Measurements from ENCODE around the gene ETS2. TPM values are rescaled to one million over a fixed set of nuclear protein-coding genes. Genes with fewer than 3 reads are reported as not detected.
A peak's percentile ranks its signal among the peaks of the same experiment; 100 is the strongest.

ETS2 gene
- total RNA-seq, 1 donor from 2014 or later = 22.4 TPM

DNA sequence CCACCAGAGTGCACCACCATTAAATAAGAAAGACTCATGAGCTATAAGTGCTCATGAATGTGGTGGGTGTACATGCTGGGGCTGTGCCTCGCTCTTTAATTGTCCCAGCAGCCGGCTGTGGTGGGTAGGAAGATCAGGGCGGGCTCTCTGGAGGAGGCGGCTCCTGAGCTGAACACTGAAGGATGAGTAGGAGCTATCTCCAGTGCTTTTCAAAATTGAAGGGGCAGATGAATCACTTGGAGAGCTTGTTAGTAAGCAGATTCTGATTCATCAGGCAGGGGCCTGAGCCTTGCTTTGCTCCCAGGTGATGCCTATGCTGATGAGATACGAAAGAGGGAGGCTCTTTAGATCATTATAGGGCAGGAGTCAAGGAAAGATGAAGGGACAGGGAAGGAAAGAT lies 54.1 kb downstream of the ETS2 start:
- TF ChIP-seq, protein P1, sequence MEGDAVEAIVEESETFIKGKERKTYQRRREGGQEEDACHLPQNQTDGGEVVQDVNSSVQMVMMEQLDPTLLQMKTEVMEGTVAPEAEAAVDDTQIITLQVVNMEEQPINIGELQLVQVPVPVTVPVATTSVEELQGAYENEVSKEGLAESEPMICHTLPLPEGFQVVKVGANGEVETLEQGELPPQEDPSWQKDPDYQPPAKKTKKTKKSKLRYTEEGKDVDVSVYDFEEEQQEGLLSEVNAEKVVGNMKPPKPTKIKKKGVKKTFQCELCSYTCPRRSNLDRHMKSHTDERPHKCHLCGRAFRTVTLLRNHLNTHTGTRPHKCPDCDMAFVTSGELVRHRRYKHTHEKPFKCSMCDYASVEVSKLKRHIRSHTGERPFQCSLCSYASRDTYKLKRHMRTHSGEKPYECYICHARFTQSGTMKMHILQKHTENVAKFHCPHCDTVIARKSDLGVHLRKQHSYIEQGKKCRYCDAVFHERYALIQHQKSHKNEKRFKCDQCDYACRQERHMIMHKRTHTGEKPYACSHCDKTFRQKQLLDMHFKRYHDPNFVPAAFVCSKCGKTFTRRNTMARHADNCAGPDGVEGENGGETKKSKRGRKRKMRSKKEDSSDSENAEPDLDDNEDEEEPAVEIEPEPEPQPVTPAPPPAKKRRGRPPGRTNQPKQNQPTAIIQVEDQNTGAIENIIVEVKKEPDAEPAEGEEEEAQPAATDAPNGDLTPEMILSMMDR (IDR thresholded peaks at IDR 0.05) = no peak
- TF ChIP-seq EZH2 (IDR thresholded peaks at IDR 0.05) (no peak), EZH2phosphoT487 (IDR thresholded peaks at IDR 0.05) (no peak)
- Mint-ChIP-seq H3K36me3 (no peaks in the 10 kb centered on the region), H3K4me1 (peaks cover 22% of the 10 kb centered on the region), H3K27me3 (ENCODE audit: insufficient read depth, low read depth) (no peaks in the 10 kb centered on the region), H3K4me3 (no peak overlapping the region), H3K27ac (peak overlapping the region; percentile 44), H3K9me3 (peaks cover 7% of the 10 kb centered on the region)
- Histone ChIP-seq H3K27me3 (no peaks in the 10 kb centered on the region), H2AFZ (replicated peaks) (no peak overlapping the region), H3K36me3 (no peaks in the 10 kb centered on the region), H3K4me3 (no peak overlapping the region), H3F3A (ENCODE audit: low read depth) (no peaks in the 10 kb centered on the region), H3K9ac (no peak overlapping the region), H3K4me2 (no peak overlapping the region), H3K27ac (no peak overlapping the region), H3K4me1 (no peaks in the 10 kb centered on the region), H4K20me1 (ENCODE audit: low read depth) (no peaks in the 10 kb centered on the region), H3K9me3 (ENCODE audit: low read depth) (no peaks in the 10 kb centered on the region), H3K79me2 (ENCODE audit: low read depth) (no peaks in the 10 kb centered on the region)
- no peak for DNase-seq (ENCODE audit: low spot score)

DNA sequence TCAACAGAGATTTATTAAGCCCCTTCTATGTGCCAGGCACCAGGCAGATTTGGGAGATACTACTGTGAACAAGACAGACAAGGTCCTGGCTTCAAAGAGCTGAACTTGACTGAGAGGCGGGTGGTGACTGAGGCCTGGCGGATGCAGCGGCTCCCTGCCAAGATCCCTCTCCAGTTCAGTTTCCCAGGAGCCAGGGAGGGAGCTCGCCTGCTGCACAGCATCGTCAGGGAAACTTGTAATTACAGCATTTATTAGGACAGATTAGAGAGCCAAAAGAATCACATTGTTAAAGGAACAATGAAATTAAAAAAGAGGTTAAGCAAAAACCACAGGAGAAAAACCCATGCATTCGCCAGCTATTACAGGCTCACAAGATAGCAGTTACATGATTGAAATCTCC lies 55.3 kb downstream of the ETS2 start:
- Histone ChIP-seq H3F3A (ENCODE audit: low read depth) (no peaks in the 10 kb centered on the region), H3K27ac (no peak overlapping the region), H3K4me2 (no peak overlapping the region), H2AFZ (replicated peaks) (no peak overlapping the region), H3K36me3 (no peaks in the 10 kb centered on the region), H3K27me3 (no peaks in the 10 kb centered on the region), H3K79me2 (ENCODE audit: low read depth) (no peaks in the 10 kb centered on the region), H3K9me3 (ENCODE audit: low read depth) (no peaks in the 10 kb centered on the region), H3K4me3 (no peak overlapping the region), H4K20me1 (ENCODE audit: low read depth) (no peaks in the 10 kb centered on the region), H3K9ac (no peak overlapping the region), H3K4me1 (peaks cover 6% of the 10 kb centered on the region)
- H3K9me3 Mint-ChIP-seq = peaks cover 7% of the 10 kb centered on the region
- peaks cover 30% of the 10 kb centered on the region for H3K4me1 Mint-ChIP-seq
- H3K27me3 Mint-ChIP-seq (ENCODE audit: insufficient read depth, low read depth) = peaks cover 2% of the 10 kb centered on the region
- TF ChIP-seq EZH2phosphoT487 (IDR thresholded peaks at IDR 0.05) (no peak), EZH2 (IDR thresholded peaks at IDR 0.05) (no peak)
- TF ChIP-seq, protein P1 (IDR thresholded peaks at IDR 0.05) = no peak
- H3K27ac Mint-ChIP-seq = no peak overlapping the region
- DNase-seq (ENCODE audit: low spot score) = no peak
- no peak overlapping the region for H3K4me3 Mint-ChIP-seq
- no peaks in the 10 kb centered on the region for H3K36me3 Mint-ChIP-seq

DNA sequence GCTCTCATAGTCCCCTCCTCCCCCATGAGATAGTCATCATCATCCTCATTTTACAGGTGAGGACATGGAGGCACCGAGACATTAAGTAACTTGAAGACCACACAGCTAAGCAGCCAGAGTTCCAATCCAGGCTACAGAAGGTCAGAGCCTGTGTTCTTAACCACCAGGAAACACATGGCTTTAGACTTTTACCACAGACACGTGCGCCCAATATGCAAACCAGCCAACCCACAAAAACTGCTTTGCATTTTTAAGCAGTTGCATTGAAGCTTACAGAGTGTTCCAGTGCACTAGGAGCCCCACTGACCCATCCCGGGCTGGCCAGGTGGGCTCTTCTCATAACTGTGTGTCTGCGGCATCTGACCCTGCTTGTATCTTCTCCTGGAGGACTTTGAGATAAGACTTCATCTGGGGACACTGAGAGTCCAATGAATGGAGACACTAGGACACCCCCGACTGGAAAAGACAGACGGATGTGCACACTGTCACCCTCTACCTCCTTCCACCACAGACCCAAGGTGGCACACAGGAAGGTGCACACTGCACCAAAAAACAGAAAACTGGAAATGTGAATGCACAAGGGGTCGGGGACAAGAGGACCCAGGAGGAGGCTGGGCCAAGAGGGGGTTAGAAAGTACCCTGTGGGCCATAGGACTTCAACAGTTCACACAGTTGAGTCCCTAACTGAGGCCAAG lies 56.4 kb downstream of the ETS2 start:
- Histone ChIP-seq H2AFZ (replicated peaks) (no peak overlapping the region), H3K9me3 (ENCODE audit: low read depth) (no peaks in the 10 kb centered on the region), H3K36me3 (no peaks in the 10 kb centered on the region), H3F3A (ENCODE audit: low read depth) (no peaks in the 10 kb centered on the region), H3K9ac (no peak overlapping the region), H3K27ac (no peak overlapping the region), H3K4me1 (peaks cover 6% of the 10 kb centered on the region), H3K4me2 (no peak overlapping the region), H4K20me1 (ENCODE audit: low read depth) (no peaks in the 10 kb centered on the region), H3K79me2 (ENCODE audit: low read depth) (no peaks in the 10 kb centered on the region), H3K4me3 (no peak overlapping the region), H3K27me3 (no peaks in the 10 kb centered on the region)
- Mint-ChIP-seq H3K36me3 (no peaks in the 10 kb centered on the region), H3K9me3 (peaks cover 12% of the 10 kb centered on the region), H3K27ac (no peak overlapping the region), H3K4me1 (peaks cover 30% of the 10 kb centered on the region), H3K4me3 (no peak overlapping the region), H3K27me3 (ENCODE audit: insufficient read depth, low read depth) (peaks cover 2% of the 10 kb centered on the region)
- no peak for TF ChIP-seq EZH2 (IDR thresholded peaks at IDR 0.05)
- no peak for TF ChIP-seq EZH2phosphoT487 (IDR thresholded peaks at IDR 0.05)
- TF ChIP-seq, protein P1 (IDR thresholded peaks at IDR 0.05) = no peak
- DNase-seq (ENCODE audit: low spot score) = no peak
